ACC112 (cell line): ENCODE measurements around the gene CLASP1.
"Not testable (repeated sequence)": the region's sequence is repeated elsewhere in the genome, so short reads cannot be mapped to it uniquely, and the experiment has no call there.

ENCODE experiments used
- H2AFZ ChIP-seq: fragments of 200-600 bp; sonication (generic); one replicate; pipeline ENCODE4 v1.6.0; 2017; ENCODE audit warnings: antibody characterized with exemption, low read length; ENCODE audit not compliant: unreplicated experiment
- H3K27ac ChIP-seq: fragments of 200-600 bp; sonication (generic); 2 replicates; pipeline ENCODE4 v1.5.1; 2014; ENCODE audit warnings: low read depth, mild to moderate bottlenecking, antibody characterized with exemption, low read length, moderate library complexity
- H3K27me3 ChIP-seq: fragments of 200-600 bp; sonication (generic); 2 replicates; pipeline ENCODE4 v1.6.1; 2014; ENCODE audit warnings: mild to moderate bottlenecking, antibody characterized with exemption, low read length, moderate library complexity, mixed read lengths; ENCODE audit not compliant: insufficient read depth
- H3K36me3 ChIP-seq: fragments of 200-600 bp; sonication (generic); 2 replicates; pipeline ENCODE4 v1.6.1; 2016; ENCODE audit warnings: mild to moderate bottlenecking, antibody characterized with exemption, low read length, moderate library complexity, mixed read lengths; ENCODE audit not compliant: insufficient read depth
- H3K4me1 ChIP-seq: fragments of 200-600 bp; sonication (generic); one replicate; pipeline ENCODE4 v1.6.1; 2016; ENCODE audit warnings: low read length, mixed read lengths; ENCODE audit not compliant: insufficient read depth, unreplicated experiment, control insufficient read depth
- H3K4me3 ChIP-seq: fragments of 200-600 bp; sonication (generic); 2 replicates; pipeline ENCODE4 v1.5.1; 2014; ENCODE audit warnings: mild to moderate bottlenecking, low read depth, low read length
- H3K79me2 ChIP-seq: fragments of 200-600 bp; sonication (generic); one replicate; pipeline ENCODE4 v1.6.0; 2016; ENCODE audit warnings: low read length; ENCODE audit not compliant: control insufficient read depth, unreplicated experiment, insufficient read depth

CLASP1 gene

DNA sequence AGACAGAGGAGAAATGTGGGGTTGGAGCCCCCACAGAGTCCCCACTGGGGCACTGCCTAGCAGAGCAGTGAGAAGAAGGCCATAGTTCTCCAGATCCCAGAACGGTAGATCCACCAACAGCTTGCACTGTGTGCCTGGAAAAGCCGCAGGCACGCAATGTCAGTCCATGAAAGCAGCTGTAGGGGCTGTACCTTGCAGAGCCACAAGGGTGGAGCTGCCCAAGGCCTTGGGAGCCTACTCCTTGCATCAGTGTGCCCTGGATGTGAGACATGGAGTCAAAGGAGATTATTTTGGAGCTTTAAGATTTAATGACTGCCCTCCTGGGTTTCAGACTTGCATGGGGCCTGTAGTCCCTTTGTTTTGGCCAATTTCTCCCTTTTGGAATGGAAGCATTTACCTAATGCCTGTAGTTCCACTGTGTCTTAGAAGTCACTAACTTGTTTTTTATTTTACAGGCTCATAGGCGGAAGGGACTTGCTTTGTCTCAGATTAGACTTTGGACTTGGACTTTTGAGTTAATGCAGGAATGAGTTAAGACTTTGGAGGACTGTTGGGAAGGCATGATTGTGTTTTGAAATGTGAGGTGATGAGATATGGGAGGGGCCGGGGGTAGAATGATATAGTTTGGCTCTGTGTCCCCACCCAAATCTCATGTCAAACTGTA lies 274.7 kb downstream of the CLASP1 start:
- peaks cover 36% of the 10 kb centered on the region for H3K36me3 ChIP-seq
- H3K4me3 ChIP-seq, H3K79me2 ChIP-seq, H2AFZ ChIP-seq, H3K27me3 ChIP-seq, H3K4me1 ChIP-seq, H3K27ac ChIP-seq: not testable (repeated sequence)

DNA sequence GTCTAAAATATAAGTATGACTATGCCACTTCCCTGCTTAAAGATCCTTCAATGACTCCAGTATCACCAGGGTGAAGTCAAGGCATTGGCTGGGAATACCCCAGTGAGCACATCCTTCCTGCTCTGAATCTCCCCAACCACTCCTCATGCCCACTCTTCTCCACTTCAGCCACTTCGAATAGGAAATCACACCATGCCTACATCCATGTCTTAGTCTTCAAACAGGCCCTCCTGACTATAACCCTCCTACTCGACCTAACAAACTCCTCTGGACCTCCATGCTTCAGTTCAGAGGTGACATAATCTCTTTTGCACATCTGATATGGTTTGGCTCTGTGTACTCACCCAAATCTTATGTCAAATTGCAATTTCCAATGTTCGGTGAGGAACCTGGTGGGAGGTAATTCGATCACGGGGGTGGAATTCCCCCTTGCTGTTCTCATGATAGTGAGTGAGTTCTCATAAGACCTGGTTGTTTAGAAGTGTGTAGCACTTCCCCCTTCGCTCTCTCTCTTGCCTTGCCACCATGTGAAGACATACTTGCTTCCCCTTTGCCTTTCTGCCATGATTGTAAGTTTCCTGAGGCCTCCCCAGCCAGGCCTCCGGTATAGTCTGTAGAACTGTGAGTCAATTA lies 276.4 kb downstream of the CLASP1 start:
- no peak overlapping the region for H2AFZ ChIP-seq
- peaks cover 8% of the 10 kb centered on the region for H3K4me1 ChIP-seq
- H3K36me3 ChIP-seq, result peaks cover 36% of the 10 kb centered on the region

DNA sequence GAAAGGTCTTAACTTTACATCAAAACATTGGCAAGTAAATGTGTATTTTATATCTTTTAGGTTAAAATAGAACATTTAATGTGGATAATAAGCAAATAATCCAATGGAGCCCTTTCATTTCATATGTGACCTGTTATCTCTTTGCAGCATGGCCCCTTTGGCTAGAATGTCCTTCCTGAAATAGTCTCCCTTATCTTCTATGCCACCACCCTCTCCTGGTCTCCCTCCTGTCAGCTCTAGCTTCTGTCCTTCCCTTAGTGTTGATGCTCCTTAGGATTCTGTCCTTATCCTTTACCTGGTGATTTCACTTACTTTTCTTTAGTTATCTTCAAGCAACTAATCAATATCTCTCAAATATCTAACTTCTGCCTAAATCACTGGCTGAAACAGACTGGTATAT lies 277.2 kb downstream of the CLASP1 start:
- Histone ChIP-seq H3K27ac (no peak overlapping the region), H3K4me3 (no peak overlapping the region), H2AFZ (no peak overlapping the region), H3K4me1 (peaks cover 6% of the 10 kb centered on the region), H3K36me3 (peaks cover 35% of the 10 kb centered on the region), H3K79me2 (peaks cover 2% of the 10 kb centered on the region), H3K27me3 (no peaks in the 10 kb centered on the region)

More for the DNA sequence above, 276.4 kb downstream of the CLASP1 start:
- Histone ChIP-seq H3K4me3 (no peak overlapping the region), H3K79me2 (peaks cover 2% of the 10 kb centered on the region), H3K27me3 (no peaks in the 10 kb centered on the region), H3K27ac (no peak overlapping the region)

DNA sequence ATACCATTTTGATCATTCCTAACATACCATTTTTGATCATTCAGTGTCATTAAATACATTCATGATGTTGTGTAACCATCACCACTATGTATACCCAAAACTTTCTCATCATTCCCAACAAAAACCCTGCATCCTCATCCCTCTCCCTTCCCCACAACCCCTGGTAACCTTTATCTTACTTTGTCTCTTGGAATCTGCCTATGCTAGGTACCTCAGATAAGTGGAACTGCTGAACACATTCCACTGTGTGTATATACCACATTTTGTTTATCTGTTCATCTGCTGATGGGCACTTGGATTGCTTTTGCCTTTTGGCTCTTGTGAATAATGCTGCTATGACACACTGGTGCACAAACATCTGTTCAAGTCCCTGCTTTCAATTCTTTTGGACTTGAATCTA lies 280.4 kb downstream of the CLASP1 start:
- no peak overlapping the region for H2AFZ ChIP-seq
- no peak overlapping the region for H3K4me3 ChIP-seq
- no peak overlapping the region for H3K27ac ChIP-seq
- H3K4me1 ChIP-seq, result peaks cover 25% of the 10 kb centered on the region
- no peaks in the 10 kb centered on the region for H3K27me3 ChIP-seq
- H3K36me3 ChIP-seq, result peaks cover 33% of the 10 kb centered on the region
- H3K79me2 ChIP-seq, result peaks cover 2% of the 10 kb centered on the region

DNA sequence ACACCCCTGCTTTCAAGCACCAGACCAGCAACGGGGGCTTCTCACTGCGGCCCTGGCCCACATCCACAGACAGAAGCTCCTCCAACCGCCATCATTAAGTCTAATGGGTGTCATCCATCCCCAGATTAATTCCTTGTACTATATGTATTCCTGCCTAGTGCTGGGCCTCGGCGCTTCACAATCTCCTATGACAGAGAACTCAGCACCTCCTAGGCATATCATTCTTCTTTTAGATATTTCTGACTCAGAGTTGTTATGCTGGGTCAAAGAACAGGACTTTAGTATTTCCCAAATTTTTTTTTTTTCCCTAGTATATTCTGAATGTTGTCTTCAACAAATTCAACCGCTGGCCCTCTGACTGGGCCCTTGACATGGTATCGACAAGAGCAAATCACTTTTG lies 281.1 kb downstream of the CLASP1 start:
- Histone ChIP-seq H3K79me2 (peaks cover 2% of the 10 kb centered on the region), H3K27me3 (no peaks in the 10 kb centered on the region), H3K27ac (no peak overlapping the region), H3K36me3 (peaks cover 27% of the 10 kb centered on the region), H3K4me1 (peaks cover 32% of the 10 kb centered on the region), H3K4me3 (no peak overlapping the region), H2AFZ (no peak overlapping the region)

DNA sequence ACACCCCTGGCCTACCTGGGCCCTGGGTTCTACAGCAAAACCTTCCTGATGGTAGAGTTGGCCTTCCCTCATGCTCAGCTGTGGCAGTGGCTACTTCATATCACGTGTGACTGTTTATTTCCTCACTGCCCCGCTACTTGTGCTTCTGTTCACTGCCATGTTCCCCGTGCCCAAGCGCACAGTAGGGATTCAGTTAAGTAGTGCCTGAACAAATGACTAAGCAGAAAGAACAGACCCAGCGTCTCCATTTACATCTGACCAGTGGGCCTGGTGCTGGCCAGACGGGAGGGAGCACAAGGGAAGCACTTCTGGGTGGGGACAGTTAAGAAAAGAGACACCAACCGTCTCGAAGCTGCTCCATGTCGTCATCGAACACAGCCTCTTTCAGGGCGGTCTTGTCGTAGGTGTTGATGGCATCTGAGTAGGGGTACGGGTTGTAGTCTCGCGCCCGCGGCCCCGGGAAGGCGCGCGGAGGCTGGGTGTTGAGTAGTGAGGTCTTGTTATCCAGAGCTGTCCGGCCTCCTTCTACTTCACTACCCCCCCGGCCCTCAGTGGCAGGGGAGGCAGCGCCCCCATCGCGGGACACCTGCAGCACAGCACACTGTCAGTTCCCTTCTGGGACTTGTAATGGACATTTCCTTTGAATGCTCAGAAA lies 281.9 kb downstream of the CLASP1 start:
- H3K4me3 ChIP-seq, result no peak overlapping the region
- peaks cover 40% of the 10 kb centered on the region for H3K4me1 ChIP-seq
- H3K36me3 ChIP-seq, result peaks cover 29% of the 10 kb centered on the region
- H2AFZ ChIP-seq, result no peak overlapping the region
- no peaks in the 10 kb centered on the region for H3K27me3 ChIP-seq
- peaks cover 2% of the 10 kb centered on the region for H3K79me2 ChIP-seq
- H3K27ac ChIP-seq, result no peak overlapping the region

DNA sequence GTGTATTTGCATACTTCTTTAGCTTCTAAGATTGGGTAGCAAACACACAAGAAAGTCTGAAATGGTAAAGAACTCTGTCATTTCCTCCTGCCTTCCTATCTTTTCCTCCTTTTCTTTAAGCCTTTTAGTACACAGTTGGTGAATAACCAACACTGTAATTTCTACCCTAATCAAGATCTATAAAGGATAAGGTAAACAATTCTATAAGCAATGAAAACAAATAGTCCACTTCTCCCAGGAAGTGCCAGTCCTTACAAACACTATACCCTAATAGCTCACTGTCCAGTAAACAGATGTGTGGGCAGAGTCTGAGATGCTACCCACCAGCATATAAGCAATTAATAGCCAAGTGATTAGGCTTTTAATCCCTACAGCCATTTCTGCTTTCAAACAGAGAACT lies 283.2 kb downstream of the CLASP1 start:
- H3K36me3 ChIP-seq, result peaks cover 30% of the 10 kb centered on the region
- H3K4me1 ChIP-seq, result peaks cover 53% of the 10 kb centered on the region
- no peaks in the 10 kb centered on the region for H3K79me2 ChIP-seq
- H3K4me3 ChIP-seq, result no peak overlapping the region
- peak overlapping the region; percentile 93; the same call in 1 of the 2 replicates for H3K27ac ChIP-seq
- no peak overlapping the region for H2AFZ ChIP-seq
- H3K27me3 ChIP-seq, result no peaks in the 10 kb centered on the region

DNA sequence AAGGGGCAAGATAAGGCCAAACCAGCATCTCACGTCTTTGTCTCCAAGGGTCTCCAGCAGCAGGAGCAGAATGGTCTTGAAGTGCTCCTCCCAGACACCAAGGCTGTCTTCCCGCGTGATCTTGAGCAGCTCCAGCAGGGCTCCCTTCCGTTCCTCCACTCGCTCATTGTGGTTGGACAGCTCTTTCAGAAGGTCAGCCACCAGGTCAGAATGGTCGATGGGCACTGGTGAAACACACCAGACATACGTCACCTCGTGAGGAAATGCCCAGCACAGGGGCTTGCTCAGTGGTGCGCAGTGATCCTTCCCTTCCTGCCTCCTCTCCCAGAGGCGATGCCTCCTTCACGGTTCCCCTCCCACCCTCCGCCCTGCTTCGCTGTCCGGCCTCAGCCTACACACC lies 284.2 kb downstream of the CLASP1 start:
- Histone ChIP-seq H3K4me1 (peaks cover 63% of the 10 kb centered on the region), H2AFZ (no peak overlapping the region), H3K27ac (peak overlapping the region; percentile 93), H3K4me3 (no peak overlapping the region), H3K79me2 (no peaks in the 10 kb centered on the region), H3K36me3 (peaks cover 30% of the 10 kb centered on the region), H3K27me3 (no peaks in the 10 kb centered on the region)

DNA sequence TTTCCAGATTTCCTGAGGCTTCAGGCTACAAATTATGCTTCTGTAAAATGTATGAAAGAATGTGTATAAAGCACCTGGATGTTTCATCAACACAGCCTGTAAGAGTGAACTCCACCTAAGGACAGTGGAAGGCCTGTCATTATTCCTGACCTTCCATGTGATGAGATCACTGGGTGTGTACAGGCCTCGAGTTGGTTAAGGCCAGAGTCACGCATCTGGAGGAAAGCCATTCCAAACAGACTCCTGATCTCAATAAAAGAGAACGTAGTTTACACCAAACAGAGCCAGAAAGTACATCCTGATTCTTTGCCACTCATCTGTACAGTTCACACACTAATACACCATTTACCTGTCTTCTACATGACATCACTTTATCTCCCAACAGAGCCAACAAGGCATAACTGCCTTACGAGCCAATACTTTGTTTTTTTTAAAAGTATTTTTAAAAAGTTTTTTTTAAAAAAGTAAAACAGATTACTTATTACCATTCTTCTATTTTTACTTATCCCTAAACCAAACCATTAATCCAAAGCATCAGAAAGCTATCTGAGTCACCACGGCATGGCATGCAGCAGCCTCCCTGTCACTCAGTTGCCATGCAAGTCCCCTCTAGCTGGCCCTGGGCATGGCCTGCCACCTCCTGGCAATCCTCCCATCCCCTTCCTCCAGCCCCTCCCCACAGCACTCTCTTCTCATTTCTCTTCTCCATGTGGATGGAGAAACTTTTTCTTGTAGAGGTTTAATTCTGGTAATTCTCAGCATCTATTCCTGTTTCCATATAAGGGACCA lies 285.4 kb downstream of the CLASP1 start:
- no peak overlapping the region for H2AFZ ChIP-seq
- peaks cover 75% of the 10 kb centered on the region for H3K4me1 ChIP-seq
- H3K27me3 ChIP-seq, result no peaks in the 10 kb centered on the region
- H3K79me2 ChIP-seq, result no peaks in the 10 kb centered on the region
- peak overlapping the region; percentile 93 for H3K27ac ChIP-seq
- peak overlapping the region; percentile 16; the same call in 1 of the 2 replicates for H3K4me3 ChIP-seq
- H3K36me3 ChIP-seq, result peaks cover 30% of the 10 kb centered on the region

DNA sequence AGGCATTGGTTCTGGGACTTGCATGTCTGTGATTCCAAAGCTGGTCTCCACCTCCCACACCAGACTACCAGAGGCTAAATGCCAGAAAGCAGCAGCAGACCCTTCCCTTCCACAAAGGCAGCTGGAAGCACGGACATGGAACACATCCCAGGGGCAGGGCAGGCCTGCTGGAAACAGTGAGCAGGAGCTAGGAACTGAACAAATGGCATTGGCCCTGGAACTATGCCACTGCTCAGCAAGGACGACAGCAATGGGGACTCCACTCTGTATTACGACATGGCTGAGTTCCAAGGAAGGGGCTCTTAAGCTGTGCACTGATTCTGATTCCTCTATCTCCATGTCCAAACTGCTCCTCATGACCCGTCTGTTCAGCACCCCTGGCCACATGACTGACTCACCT lies 286.5 kb downstream of the CLASP1 start:
- Histone ChIP-seq H3K36me3 (peaks cover 27% of the 10 kb centered on the region), H3K4me3 (no peak overlapping the region), H3K79me2 (no peaks in the 10 kb centered on the region), H3K27me3 (no peaks in the 10 kb centered on the region), H3K27ac (peak overlapping the region; percentile 93), H2AFZ (no peak overlapping the region), H3K4me1 (peaks cover 82% of the 10 kb centered on the region)
